Fibroblast of mammary gland (primary cell): ENCODE measurements around the gene LY86.
A peak's percentile ranks its signal among the peaks of the same experiment; 100 is the strongest.

Experiments used
- DNase-seq: peaks from one replicate; pipeline ENCODE4 v3.0.0-alpha.2; 2010; ENCODE audit warnings: low read depth
- H3K4me3 ChIP-seq: 2 replicates; pipeline ENCODE4 v1.5.1; 2011; ENCODE audit warnings: low read depth, mild to moderate bottlenecking, low read length, moderate library complexity; ENCODE audit not compliant: control insufficient read depth
- CTCF ChIP-seq: conservative IDR thresholded peaks from 2 replicates; pipeline ENCODE4 v1.5.1; 2011; ENCODE audit warnings: low read depth, low read length, inconsistent platforms; ENCODE audit not compliant: control insufficient read depth, insufficient read depth

LY86 gene

DNA sequence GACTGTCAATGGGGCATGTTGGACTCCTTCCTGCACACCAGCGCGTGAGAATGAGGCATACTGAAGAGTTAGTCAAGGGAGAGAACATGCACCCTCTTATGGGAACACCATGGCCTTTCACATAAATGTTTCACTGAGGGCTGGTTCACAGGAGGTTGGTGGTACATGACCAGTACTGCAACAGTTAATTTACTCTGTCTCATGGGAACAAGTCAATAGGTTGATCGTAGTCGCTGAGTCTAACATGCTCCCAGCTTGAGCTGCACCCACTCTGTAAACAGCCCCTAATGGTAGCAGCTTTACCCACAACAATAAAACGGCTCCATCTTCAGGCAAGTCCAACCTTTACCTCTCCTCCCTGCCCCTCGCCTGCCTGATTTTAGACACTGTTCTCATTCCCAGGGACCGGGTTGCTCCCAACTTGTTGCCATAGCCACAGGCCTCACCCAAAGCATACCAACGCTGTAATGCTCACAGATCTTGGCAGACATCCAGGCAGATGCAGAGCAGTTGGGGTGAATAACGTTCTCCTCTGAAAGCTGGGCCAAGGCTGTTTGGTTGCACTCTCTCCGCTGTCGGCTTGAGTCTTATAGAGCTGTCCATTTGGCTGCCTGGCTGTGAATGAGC lies 111.3 kb downstream of the LY86 start:
- no peak for TF ChIP-seq CTCF
- DNase-seq, result peak; percentile 97
- H3K4me3 ChIP-seq, result no peak overlapping the region

- DNase-seq, result no peak
- TF ChIP-seq CTCF, result no peak
- H3K4me3 ChIP-seq, result no peak overlapping the region
These were observed 112.1 kb downstream of the LY86 start for GRCh38 chr6:6700407-6701270.

- no peak for DNase-seq
- H3K4me3 ChIP-seq, result no peak overlapping the region
- no peak for TF ChIP-seq CTCF
These were observed 113.3 kb downstream of the LY86 start for GRCh38 chr6:6701864-6702263.

DNA sequence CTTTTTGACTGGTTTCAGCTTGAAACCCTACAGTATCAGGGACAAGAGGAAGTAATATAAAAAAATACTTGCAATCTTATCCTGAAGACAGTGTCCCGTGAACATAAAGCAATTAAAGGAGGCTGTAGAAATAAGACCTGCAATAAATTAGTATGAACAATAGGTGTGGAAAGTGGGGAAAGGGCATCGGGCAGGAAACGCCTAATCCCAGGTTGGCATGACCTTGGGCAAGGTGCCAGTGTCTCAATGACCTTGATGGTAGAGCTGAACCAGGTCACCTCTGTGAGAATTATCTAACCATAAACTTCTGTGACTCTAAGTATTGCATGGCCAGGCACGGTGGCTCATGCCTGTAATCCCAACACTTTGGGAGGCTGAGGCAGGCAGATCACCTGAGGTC lies 115.2 kb downstream of the LY86 start:
- H3K4me3 ChIP-seq, result no peak overlapping the region
- no peak for DNase-seq
- no peak for TF ChIP-seq CTCF
